Calu3 (cell line): ENCODE results near the gene KIAA1217. TPM values are rescaled to one million over a fixed set of nuclear protein-coding genes. Genes with fewer than 3 reads are reported as not detected.
A peak's percentile ranks its signal among the peaks of the same experiment; 100 is the strongest.

Experiments
- BruUV-seq: library from RNA; stranded (reverse); fragments of 400-500 nt; replicated peaks from 2 replicates; lab custom pipeline; 2021; lab: Mats Ljungman, UMichigan
- CTCF ChIA-PET: fragments of 300-600 bp; sonication (Branson Sonifier 250); formaldehyde crosslinking; loops from one replicate; lab custom pipeline; 2022; ENCODE audit warnings: antibody characterized with exemption; lab: Charles Lee
- DNase-seq: peaks from one replicate; pipeline ENCODE4 v3.0.0; 2022
- H3K27ac Mint-ChIP-seq: one replicate; pipeline ENCODE4 v1.8.0; 2022; ENCODE audit warnings: mixed read lengths; ENCODE audit not compliant: unreplicated experiment
- H3K27me3 Mint-ChIP-seq: one replicate; pipeline ENCODE4 v1.8.0; 2022; ENCODE audit warnings: mixed read lengths; ENCODE audit not compliant: unreplicated experiment
- H3K36me3 Mint-ChIP-seq: one replicate; pipeline ENCODE4 v1.8.0; 2022; ENCODE audit warnings: mild to moderate bottlenecking, moderate library complexity, mixed read lengths; ENCODE audit not compliant: insufficient read depth, unreplicated experiment
- H3K4me1 Mint-ChIP-seq: one replicate; pipeline ENCODE4 v1.8.0; 2022; ENCODE audit warnings: mild to moderate bottlenecking, low read depth, mixed read lengths; ENCODE audit not compliant: unreplicated experiment
- H3K4me3 Mint-ChIP-seq: one replicate; pipeline ENCODE4 v1.8.0; 2022; ENCODE audit warnings: mild to moderate bottlenecking, low read depth, moderate library complexity, mixed read lengths; ENCODE audit not compliant: unreplicated experiment
- H3K9me3 Mint-ChIP-seq: one replicate; pipeline ENCODE4 v1.8.0; 2022; ENCODE audit warnings: low read depth, mixed read lengths; ENCODE audit not compliant: unreplicated experiment
- CTCF ChIP-seq: fragments of 200-600 bp; IDR thresholded peaks from one replicate; pipeline ENCODE4 v1.8.0; 2022; ENCODE audit warnings: antibody characterized with exemption; ENCODE audit not compliant: unreplicated experiment
- intact Hi-C: fragments of 100-400 bp; cut with micrococcal nuclease; formaldehyde crosslinking; loops from one replicate; pipeline ENCODE4 v1.10.0; 2022; ENCODE audit not compliant: unreplicated experiment
- total RNA-seq: library from RNA; stranded (reverse); gene quantifications from 2 replicates; pipeline ENCODE4 v1.2.3, GENCODE V29; 2022

The KIAA1217 gene
- total RNA-seq, 1 experiment from 2014 or later = 46.2 TPM

GRCh38 chr10:24419066-24419465, 210.1 kb downstream of the KIAA1217 start:
- H3K4me3 Mint-ChIP-seq = no peak overlapping the region
- no peaks in the 10 kb centered on the region for H3K9me3 Mint-ChIP-seq
- BruUV-seq = no TSS peak
- DNase-seq = no peak
- CTCF ChIA-PET = interaction anchor here (0.6 to 1.0 kb wide), 2 partner anchors 9 to 51 kb away, joined by 5 to 6 read pairs; no protein-coding TSS in a partner anchor
- no peaks in the 10 kb centered on the region for H3K36me3 Mint-ChIP-seq
- TF ChIP-seq CTCF = no peak
- H3K27ac Mint-ChIP-seq = no peak overlapping the region
- intact Hi-C loops = no loop called here
- no peaks in the 10 kb centered on the region for H3K4me1 Mint-ChIP-seq
- H3K27me3 Mint-ChIP-seq = no peaks in the 10 kb centered on the region

GRCh38 chr10:24425151-24425550, 216.2 kb downstream of the KIAA1217 start:
- Mint-ChIP-seq H3K27me3 (no peaks in the 10 kb centered on the region), H3K4me1 (peaks cover 18% of the 10 kb centered on the region), H3K9me3 (no peaks in the 10 kb centered on the region), H3K4me3 (no peak overlapping the region), H3K27ac (no peak overlapping the region), H3K36me3 (no peaks in the 10 kb centered on the region)
- BruUV-seq = no TSS peak
- CTCF ChIA-PET = no interaction called here
- no peak for DNase-seq
- TF ChIP-seq CTCF = no peak
- intact Hi-C loops = loop anchor here (5.0 kb wide), 2 partner anchors 42 to 43 kb away; no protein-coding TSS in a partner anchor

- no peak for TF ChIP-seq CTCF
- Mint-ChIP-seq H3K4me3 (no peak overlapping the region), H3K9me3 (no peaks in the 10 kb centered on the region), H3K36me3 (peaks cover under 1% of the 10 kb centered on the region), H3K4me1 (peaks cover 25% of the 10 kb centered on the region), H3K27ac (no peak overlapping the region), H3K27me3 (no peaks in the 10 kb centered on the region)
- CTCF ChIA-PET = interaction anchor here (0.6 to 0.7 kb wide), 3 partner anchors 9 to 113 kb away, joined by 3 to 6 read pairs (median 3); no protein-coding TSS in a partner anchor
- intact Hi-C loops = loop anchor here (5.0 kb wide), 2 partner anchors 39 to 46 kb away; no protein-coding TSS in a partner anchor
- no peak for DNase-seq
- BruUV-seq = no TSS peak
Observed at GRCh38 chr10:24427678-24428409, 218.9 kb downstream of the KIAA1217 start.

GRCh38 chr10:24428410-24428782, 219.5 kb downstream of the KIAA1217 start:
- Mint-ChIP-seq H3K4me3 (no peak overlapping the region), H3K27ac (no peak overlapping the region), H3K4me1 (peaks cover 29% of the 10 kb centered on the region), H3K9me3 (no peaks in the 10 kb centered on the region), H3K27me3 (no peaks in the 10 kb centered on the region), H3K36me3 (peaks cover 4% of the 10 kb centered on the region)
- no TSS peak for BruUV-seq
- intact Hi-C loops = loop anchor here (5.0 kb wide), 2 partner anchors 39 to 46 kb away; no protein-coding TSS in a partner anchor
- CTCF ChIA-PET = interaction anchor here (0.6 to 0.7 kb wide), 3 partner anchors 9 to 113 kb away, joined by 3 to 6 read pairs (median 3); no protein-coding TSS in a partner anchor
- TF ChIP-seq CTCF = no peak
- DNase-seq = peak; percentile 21
